Spinal cord (tissue), 10 donors: ENCODE data around the gene KRT5. TPM values are rescaled to one million over a fixed set of nuclear protein-coding genes. Genes with fewer than 3 reads are reported as not detected.
A peak's percentile ranks its signal among the peaks of the same experiment; 100 is the strongest.

Experiments used
- DNase-seq, 6 donors: peaks; one replicate each; pipeline versions ENCODE4 v3.0.0 to v3.0.0-alpha.2; 2013 to 2015; ENCODE audit warnings: low spot score in 6 of 6, low read depth in 4 of 6
- H3K27ac ChIP-seq: one replicate; pipeline ENCODE4 v1.5.1; 2013; ENCODE audit warnings: low read depth, low read length, control low read depth
- H3K27me3 ChIP-seq: one replicate; pipeline ENCODE4 v1.6.1; 2013; ENCODE audit warnings: low read length; ENCODE audit not compliant: control insufficient read depth, insufficient read depth
- H3K36me3 ChIP-seq: one replicate; pipeline ENCODE4 v1.6.1; 2013; ENCODE audit warnings: low read length; ENCODE audit not compliant: control insufficient read depth, insufficient read depth
- H3K4me1 ChIP-seq: one replicate; pipeline ENCODE4 v1.6.1; 2013; ENCODE audit warnings: low read length; ENCODE audit not compliant: control insufficient read depth, insufficient read depth
- H3K4me3 ChIP-seq: one replicate; pipeline ENCODE4 v1.5.1; 2013; ENCODE audit warnings: low read depth, low read length, control low read depth
- H3K9me3 ChIP-seq: one replicate; pipeline ENCODE4 v1.6.1; 2013; ENCODE audit warnings: low read length; ENCODE audit not compliant: control insufficient read depth, insufficient read depth
- WGBS: methylation state at CpG from one replicate; pipeline ENCODE4 v1.1.5; 2013; ENCODE audit warnings: missing lambda C conversion rate; ENCODE audit not compliant: insufficient coverage; 5-methylcytosine and 5-hydroxymethylcytosine counted together
- polyA plus RNA-seq, 2 donors: library from polyadenylated mRNA; unstranded; fragments of 120-200 nt; gene quantifications; one replicate each; pipeline ENCODE4 v1.2.1, GENCODE V29; 2013; ENCODE audit not compliant: insufficient read length in 2 of 2
- total RNA-seq, 2 donors: library from RNA; depleted of rRNA in 1 of 2; stranded (reverse); fragments of 120-200 nt in 1 of 2; fragments of >200 nt in 1 of 2; gene quantifications; one replicate each; pipeline versions ENCODE4 v1.2.3 to v1.2.4, GENCODE V29; 2013 to 2014
- donor health status: healthy.

KRT5 gene
- total and polyA plus RNA-seq, 4 donors: 0.27 to 0.99 (median 0.68) TPM; not detected in 1

DNA sequence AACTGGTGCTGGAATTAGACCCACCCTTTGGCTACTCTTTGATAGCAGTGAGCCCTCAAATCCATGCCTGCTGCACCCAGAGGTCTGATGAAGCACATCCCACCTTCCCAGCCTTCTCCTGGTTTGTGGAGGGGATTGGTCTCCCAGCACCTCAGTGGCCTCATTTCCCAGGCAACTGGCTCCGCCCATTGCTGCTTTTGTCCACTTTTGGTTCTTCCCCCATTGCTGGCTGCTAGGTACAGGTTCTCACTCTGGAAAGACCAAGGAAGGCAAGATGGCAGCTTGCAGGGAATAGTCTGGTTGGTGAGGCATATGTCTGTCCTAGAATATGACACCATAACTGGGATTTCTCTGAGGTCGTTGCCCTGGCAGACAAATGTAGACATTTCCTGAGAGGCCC lies 10.2 kb upstream of the KRT5 start:
- Histone ChIP-seq H3K9me3 (no peaks in the 10 kb centered on the region), H3K27ac (no peak overlapping the region), H3K4me3 (no peak overlapping the region), H3K36me3 (no peaks in the 10 kb centered on the region), H3K4me1 (peaks cover 11% of the 10 kb centered on the region), H3K27me3 (no peaks in the 10 kb centered on the region)
- 79% methylated on average over 2 of the region's 2 CpGs for WGBS
- no peak for DNase-seq

DNA sequence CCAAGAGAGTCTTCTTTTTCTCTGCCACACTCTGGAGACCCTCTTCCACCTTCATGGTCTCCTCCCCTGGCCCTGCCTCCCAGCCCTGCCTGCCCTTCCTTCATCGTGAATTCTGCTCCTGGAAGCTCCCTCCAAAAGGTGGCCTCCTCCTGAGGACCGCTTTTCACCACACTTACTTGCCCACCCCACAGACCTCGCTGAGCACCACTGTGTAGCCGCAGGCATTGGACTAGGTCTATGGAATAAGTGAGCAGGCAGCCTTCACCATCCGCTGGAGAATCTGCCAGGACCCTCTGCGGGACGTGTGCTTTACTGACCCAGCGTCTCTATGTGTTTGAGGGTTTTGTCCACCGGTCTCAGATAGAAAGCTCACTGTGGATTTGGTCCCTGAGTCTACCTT lies 9.7 kb upstream of the KRT5 start:
- DNase-seq: no peak
- Histone ChIP-seq H3K4me3 (no peak overlapping the region), H3K4me1 (peaks cover 11% of the 10 kb centered on the region), H3K9me3 (no peaks in the 10 kb centered on the region), H3K36me3 (no peaks in the 10 kb centered on the region), H3K27ac (no peak overlapping the region), H3K27me3 (no peaks in the 10 kb centered on the region)
- WGBS: 93% methylated on average over 4 of the region's 9 CpGs

- no peak overlapping the region for H3K27ac ChIP-seq
- no peaks in the 10 kb centered on the region for H3K9me3 ChIP-seq
- no peak for DNase-seq
- H3K36me3 ChIP-seq: no peaks in the 10 kb centered on the region
- 89% methylated on average over 2 of the region's 2 CpGs for WGBS
- H3K27me3 ChIP-seq: no peaks in the 10 kb centered on the region
- H3K4me1 ChIP-seq: peaks cover 11% of the 10 kb centered on the region
- no peak overlapping the region for H3K4me3 ChIP-seq
Measured at GRCh38 chr12:52529417-52529816, 9.2 kb upstream of the KRT5 start.

DNA sequence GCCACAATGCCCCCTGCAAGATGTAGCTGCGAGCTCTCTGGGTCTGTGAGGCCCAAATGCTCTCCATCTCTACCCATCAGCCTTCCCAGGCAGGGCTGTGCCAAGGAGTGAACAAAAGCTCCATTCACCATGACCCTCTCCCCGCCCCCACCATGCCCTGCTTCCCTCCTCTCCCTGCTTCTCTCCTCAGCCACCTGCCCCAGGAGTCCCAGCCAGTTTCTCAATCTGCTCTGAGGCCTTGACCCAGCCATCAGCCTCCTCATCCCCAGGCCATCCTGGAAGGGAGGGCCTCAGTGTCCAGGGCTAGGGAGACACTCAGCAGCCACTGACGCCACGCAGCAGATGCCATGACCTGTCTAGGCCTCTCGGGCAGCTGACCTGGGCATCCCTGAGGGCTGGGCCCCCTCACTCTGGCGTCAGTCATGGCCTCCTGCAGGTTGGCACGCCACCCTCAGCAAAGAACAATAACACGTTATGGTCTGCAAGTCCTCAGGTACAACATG lies 8.5 kb upstream of the KRT5 start:
- Histone ChIP-seq H3K27me3 (no peaks in the 10 kb centered on the region), H3K36me3 (no peaks in the 10 kb centered on the region), H3K4me1 (peaks cover 11% of the 10 kb centered on the region), H3K9me3 (no peaks in the 10 kb centered on the region), H3K27ac (no peak overlapping the region), H3K4me3 (no peak overlapping the region)
- peak in 1 of 6 donors; percentile 26 for DNase-seq
- 81% methylated on average over 8 of the region's 8 CpGs for WGBS

- Histone ChIP-seq H3K4me1 (peaks cover 16% of the 10 kb centered on the region), H3K27ac (no peak overlapping the region), H3K27me3 (no peaks in the 10 kb centered on the region), H3K4me3 (no peak overlapping the region), H3K9me3 (no peaks in the 10 kb centered on the region), H3K36me3 (no peaks in the 10 kb centered on the region)
- DNase-seq: no peak
- 85% methylated on average over 2 of the region's 4 CpGs for WGBS
Measured at GRCh38 chr12:52527121-52527800, 7.1 kb upstream of the KRT5 start.

GRCh38 chr12:52526511-52526951 lies 6.3 kb upstream of the KRT5 start:
- Histone ChIP-seq H3K27me3 (no peaks in the 10 kb centered on the region), H3K27ac (no peak overlapping the region), H3K9me3 (no peaks in the 10 kb centered on the region), H3K4me1 (peaks cover 22% of the 10 kb centered on the region), H3K36me3 (no peaks in the 10 kb centered on the region), H3K4me3 (no peak overlapping the region)
- no peak for DNase-seq
- 89% methylated on average over 8 of the region's 8 CpGs for WGBS

DNA sequence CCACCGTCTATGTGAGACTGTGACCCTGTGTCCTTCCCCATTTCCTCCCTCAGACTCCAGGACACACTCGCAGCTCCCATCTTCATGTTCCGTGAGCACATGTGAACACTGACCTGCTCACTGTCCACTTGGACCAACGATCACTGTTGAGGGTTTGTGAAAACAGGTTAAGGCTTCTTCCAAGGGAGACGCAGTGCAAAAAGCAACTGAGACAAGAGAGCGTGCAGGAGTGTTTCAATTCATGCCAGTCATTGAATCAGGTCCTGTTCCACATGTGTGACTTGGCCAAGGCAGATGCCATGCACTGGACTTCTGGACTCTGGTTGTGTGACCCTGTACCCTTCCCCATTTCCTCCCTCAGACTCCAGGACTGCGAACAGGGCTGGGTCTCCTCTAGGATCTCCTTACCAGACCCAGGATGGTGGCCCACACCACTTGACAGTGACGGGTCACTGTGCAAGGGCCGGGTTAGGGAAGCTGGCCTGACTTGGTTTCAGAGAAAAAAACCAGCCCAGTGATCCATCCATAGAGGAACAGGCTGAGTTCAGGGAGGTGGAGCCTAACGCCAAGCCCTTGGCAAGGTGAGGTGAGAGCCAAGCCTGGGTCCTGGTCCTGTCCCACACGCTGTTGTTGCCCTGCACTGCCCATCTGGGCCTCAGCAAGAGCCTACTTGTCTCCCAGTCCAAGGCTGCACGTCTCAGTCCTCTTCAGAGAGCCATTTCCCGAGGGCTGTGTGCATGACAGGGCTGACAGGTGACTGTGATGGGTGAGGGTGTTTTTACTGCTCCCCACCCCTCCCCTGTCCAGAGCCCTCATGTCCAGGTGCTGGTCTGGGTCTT lies 5.7 kb upstream of the KRT5 start:
- no peak overlapping the region for H3K27ac ChIP-seq
- no peak overlapping the region for H3K4me3 ChIP-seq
- WGBS: 92% methylated on average over 12 of the region's 13 CpGs
- peaks cover 22% of the 10 kb centered on the region for H3K4me1 ChIP-seq
- H3K9me3 ChIP-seq: no peaks in the 10 kb centered on the region
- no peak for DNase-seq
- H3K27me3 ChIP-seq: no peaks in the 10 kb centered on the region
- no peaks in the 10 kb centered on the region for H3K36me3 ChIP-seq

DNA sequence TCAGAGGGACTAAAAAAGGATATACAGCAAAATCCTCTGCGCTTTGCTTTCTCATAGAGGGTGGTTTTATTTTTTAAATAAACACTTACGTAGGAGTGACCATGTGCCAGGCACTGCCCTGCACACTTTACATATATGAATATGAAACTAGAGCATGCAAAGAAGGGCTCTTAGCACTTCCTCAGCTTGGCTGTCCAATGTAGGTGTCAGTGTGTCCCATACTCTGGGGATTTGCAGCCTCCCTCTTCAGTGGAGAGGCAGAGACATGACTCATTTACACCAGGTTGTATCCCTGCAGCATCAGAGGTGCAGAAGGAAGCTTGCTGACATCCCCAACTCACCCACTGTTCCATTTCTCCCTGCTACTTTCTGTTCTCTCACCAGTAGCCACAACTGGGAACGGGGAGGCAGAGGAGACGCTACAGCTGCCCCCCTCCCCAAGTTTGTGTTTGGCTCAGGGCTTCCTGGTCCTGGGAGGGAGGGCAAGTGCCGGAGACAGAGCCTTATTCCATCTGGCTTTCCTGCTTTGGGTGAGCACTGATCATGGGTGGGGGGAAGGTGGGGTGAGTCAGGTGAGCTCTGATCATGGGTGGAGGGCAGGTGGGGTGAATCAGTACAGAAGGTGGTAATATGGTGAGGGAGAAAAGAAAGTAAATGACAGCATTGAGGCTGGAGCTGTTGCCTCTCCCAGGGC lies 4.9 kb upstream of the KRT5 start:
- H3K27ac ChIP-seq: no peak overlapping the region
- DNase-seq: no peak
- WGBS: 76% methylated on average over 3 of the region's 5 CpGs
- no peak overlapping the region for H3K4me3 ChIP-seq
- peaks cover 22% of the 10 kb centered on the region for H3K4me1 ChIP-seq
- H3K27me3 ChIP-seq: no peaks in the 10 kb centered on the region
- no peaks in the 10 kb centered on the region for H3K9me3 ChIP-seq
- no peaks in the 10 kb centered on the region for H3K36me3 ChIP-seq

DNA sequence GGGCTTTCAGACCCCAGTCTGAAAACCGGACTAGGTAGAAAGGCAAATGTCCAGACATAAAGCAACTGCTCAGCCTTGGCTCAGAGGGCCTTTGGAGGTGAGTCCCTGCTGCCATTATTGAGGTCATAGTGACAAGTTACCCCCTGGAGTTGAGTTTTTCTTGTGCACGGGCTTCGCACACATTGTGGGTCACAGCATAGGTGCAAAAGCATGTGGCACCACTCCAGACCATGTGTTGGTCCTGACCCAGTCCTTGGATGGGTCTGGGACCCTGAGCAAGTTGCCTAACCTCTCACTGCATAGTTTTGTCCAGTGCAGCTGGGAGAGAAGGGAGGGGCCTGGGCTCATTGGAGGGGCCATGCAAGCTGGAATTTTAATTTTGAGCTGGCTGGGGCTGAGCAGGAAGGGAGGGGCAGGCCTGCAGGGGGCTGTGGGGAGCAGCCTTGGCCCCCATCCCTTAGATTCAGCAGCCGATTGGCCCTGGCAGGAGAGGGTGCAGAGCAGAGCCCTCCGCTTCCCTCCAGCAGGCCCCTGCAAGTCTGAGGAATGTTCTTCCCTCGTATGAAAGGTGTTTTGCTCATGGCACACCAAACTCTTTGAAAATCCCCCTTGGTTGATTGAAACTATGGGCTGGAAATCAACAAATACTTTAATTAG lies 4.2 kb upstream of the KRT5 start:
- 62% methylated on average over 5 of the region's 6 CpGs for WGBS
- no peak for DNase-seq
- H3K4me1 ChIP-seq: peaks cover 22% of the 10 kb centered on the region

More for the DNA sequence above, 4.2 kb upstream of the KRT5 start:
- H3K9me3 ChIP-seq: no peaks in the 10 kb centered on the region
- no peaks in the 10 kb centered on the region for H3K36me3 ChIP-seq
- no peaks in the 10 kb centered on the region for H3K27me3 ChIP-seq
- no peak overlapping the region for H3K4me3 ChIP-seq
- H3K27ac ChIP-seq: no peak overlapping the region
